ENCODE measurements around the gene RFX2. TPM values are rescaled to one million over a fixed set of nuclear protein-coding genes. Genes with fewer than 3 reads are reported as not detected.

Gene RFX2
- total RNA-seq, 1 experiment from 2014 or later = 4.6 TPM

- TF ChIP-seq AFF4 (CRISPR knock-in tag; IDR thresholded peaks at IDR 0.05; ENCODE audit: borderline replicate concordance) = no peak
- no peak for TF ChIP-seq ZNF219 (CRISPR knock-in tag; IDR thresholded peaks at IDR 0.05; ENCODE audit: borderline replicate concordance)
- no peak for TF ChIP-seq NFATC4 (CRISPR knock-in tag; IDR thresholded peaks at IDR 0.05)
- no peak for TF ChIP-seq ZBTB21 (CRISPR knock-in tag; IDR thresholded peaks at IDR 0.05; ENCODE audit: borderline replicate concordance)
- no peak for TF ChIP-seq GTF2I (CRISPR knock-in tag; conservative IDR thresholded peaks at IDR 0.05)
- no peak for TF ChIP-seq SP1 (CRISPR knock-in tag; conservative IDR thresholded peaks at IDR 0.05)
- TF ChIP-seq MAX (CRISPR knock-in tag; IDR thresholded peaks at IDR 0.05) = no peak
Measured at GRCh38 chr19:6017576-6017975, 92.7 kb downstream of the RFX2 start (continued).

- Mint-ChIP-seq H3K9me3 (no peaks in the 10 kb centered on the region), H3K27me3 (ENCODE audit: low read depth) (no peaks in the 10 kb centered on the region), H3K4me1 (no peaks in the 10 kb centered on the region), H3K27ac (no peak overlapping the region), H3K4me3 (no peak overlapping the region), H3K36me3 (no peaks in the 10 kb centered on the region)
- POLR2A ChIA-PET = interaction anchor here (0.6 kb wide), 1 partner anchor 1558 kb away, joined by 3 read pairs; no protein-coding TSS in a partner anchor
- CTCF ChIA-PET = interaction anchor here (0.6 to 7.6 kb wide), 4 partner anchors 26 to 338 kb away, joined by 3 to 245 read pairs (median 16); no protein-coding TSS in a partner anchor
- ATAC-seq = no peak
- no peak for TF ChIP-seq CDX4 (CRISPR knock-in tag; IDR thresholded peaks at IDR 0.05; ENCODE audit: borderline replicate concordance)
- no peak for DNase-seq (ENCODE audit: low spot score)
Measured at GRCh38 chr19:6015841-6016545, 94.3 kb downstream of the RFX2 start.

- Mint-ChIP-seq H3K27me3 (ENCODE audit: low read depth) (no peaks in the 10 kb centered on the region), H3K4me3 (no peak overlapping the region), H3K36me3 (no peaks in the 10 kb centered on the region), H3K4me1 (no peaks in the 10 kb centered on the region), H3K9me3 (no peaks in the 10 kb centered on the region), H3K27ac (no peak overlapping the region)
- no peak for ATAC-seq
- ChIA-PET CTCF (interaction anchor here (0.9 to 3.7 kb wide), 3 partner anchors 8 to 47 kb away, joined by 3 to 40 read pairs (median 7); no protein-coding TSS in a partner anchor), POLR2A (no interaction called here)
- no peak for DNase-seq (ENCODE audit: low spot score)
- TF ChIP-seq ZNF425 (CRISPR knock-in tag; conservative IDR thresholded peaks at IDR 0.05) (no peak), ZNF512 (CRISPR knock-in tag; IDR thresholded peaks at IDR 0.05; ENCODE audit: borderline replicate concordance) (no peak), HMGXB4 (CRISPR knock-in tag; IDR thresholded peaks at IDR 0.05) (no peak), MAX (CRISPR knock-in tag; IDR thresholded peaks at IDR 0.05) (no peak), PRDM15 (CRISPR knock-in tag; IDR thresholded peaks at IDR 0.05) (no peak), RORB (CRISPR knock-in tag; IDR thresholded peaks at IDR 0.05) (no peak), TP53 (CRISPR knock-in tag; IDR thresholded peaks at IDR 0.05) (no peak)
Measured at GRCh38 chr19:6014551-6015135, 95.7 kb downstream of the RFX2 start.

Measured in WTC11 (cell line).